ENCODE data around the gene CCDC150.

Gene CCDC150

GRCh38 chr2:196767101-196767500 is 127.6 kb downstream of the CCDC150 start:
- DNase-seq (ENCODE audit: low read depth in 1 of 2, low spot score in 1 of 2): no peak

All from activated T-helper 1 cell treated with anti-CD3 and anti-CD28 coated beads, Interleukin-2, amount 50 U/mL, for 16 hours (primary cell).